GM12801 (cell line): Measurements from ENCODE around the gene HSD17B13.

Source experiments
- TF ChIP-seq, protein P1 (sequence below): IDR thresholded peaks from one replicate; pipeline ENCODE4 v1.5.1; 2011; ENCODE audit warnings: control low read depth; ENCODE audit not compliant: insufficient read length; ENCODE audit errors: extremely low read depth

HSD17B13 gene

DNA sequence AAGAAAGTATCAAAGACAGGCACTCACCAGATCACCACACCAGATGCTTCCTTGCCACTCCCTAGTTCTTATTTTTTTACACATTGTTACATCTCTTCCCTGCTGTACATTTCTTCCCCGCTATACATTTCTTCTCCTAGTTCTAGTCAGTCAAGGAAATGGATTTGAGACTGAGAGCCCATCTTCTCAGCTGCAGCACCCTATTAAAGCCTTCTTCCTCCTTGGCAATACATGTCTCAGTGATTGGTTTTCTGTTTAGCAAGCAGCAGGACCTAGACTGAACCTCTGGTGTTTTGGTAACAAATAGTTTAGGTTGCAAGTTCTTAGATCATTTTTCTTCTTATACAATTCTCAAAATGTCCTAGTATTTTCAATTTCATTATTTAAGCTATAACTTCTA is 66.9 kb downstream of the HSD17B13 start:
- TF ChIP-seq, protein P1, sequence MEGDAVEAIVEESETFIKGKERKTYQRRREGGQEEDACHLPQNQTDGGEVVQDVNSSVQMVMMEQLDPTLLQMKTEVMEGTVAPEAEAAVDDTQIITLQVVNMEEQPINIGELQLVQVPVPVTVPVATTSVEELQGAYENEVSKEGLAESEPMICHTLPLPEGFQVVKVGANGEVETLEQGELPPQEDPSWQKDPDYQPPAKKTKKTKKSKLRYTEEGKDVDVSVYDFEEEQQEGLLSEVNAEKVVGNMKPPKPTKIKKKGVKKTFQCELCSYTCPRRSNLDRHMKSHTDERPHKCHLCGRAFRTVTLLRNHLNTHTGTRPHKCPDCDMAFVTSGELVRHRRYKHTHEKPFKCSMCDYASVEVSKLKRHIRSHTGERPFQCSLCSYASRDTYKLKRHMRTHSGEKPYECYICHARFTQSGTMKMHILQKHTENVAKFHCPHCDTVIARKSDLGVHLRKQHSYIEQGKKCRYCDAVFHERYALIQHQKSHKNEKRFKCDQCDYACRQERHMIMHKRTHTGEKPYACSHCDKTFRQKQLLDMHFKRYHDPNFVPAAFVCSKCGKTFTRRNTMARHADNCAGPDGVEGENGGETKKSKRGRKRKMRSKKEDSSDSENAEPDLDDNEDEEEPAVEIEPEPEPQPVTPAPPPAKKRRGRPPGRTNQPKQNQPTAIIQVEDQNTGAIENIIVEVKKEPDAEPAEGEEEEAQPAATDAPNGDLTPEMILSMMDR, result no peak
